Forelimb muscle (tissue), 1 donor: ENCODE results near the gene SULT1A3. TPM values are rescaled to one million over a fixed set of nuclear protein-coding genes. Genes with fewer than 3 reads are reported as not detected.

Source experiments
- polyA plus RNA-seq: library from polyadenylated mRNA; unstranded; fragments of 120-200 nt; gene quantifications from one replicate; pipeline ENCODE4 v1.2.1, GENCODE V29; 2013; ENCODE audit not compliant: insufficient read length

SULT1A3 gene
- polyA plus RNA-seq, 1 donor, result 1.8 TPM

Other genes with a start within 250 kb of the SULT1A3 start
- 62.2 TPM for gene TMEM219, start 237.2 kb upstream of the SULT1A3 start, polyA plus RNA-seq
- 33.1 TPM for gene TAOK2, start 225.4 kb upstream of the SULT1A3 start, polyA plus RNA-seq
- 13.3 TPM for gene HIRIP3, start 203.6 kb upstream of the SULT1A3 start, polyA plus RNA-seq
- 33.9 TPM for gene INO80E, start 203.0 kb upstream of the SULT1A3 start, polyA plus RNA-seq
- 0.61 TPM for gene DOC2A, start 188.2 kb upstream of the SULT1A3 start, polyA plus RNA-seq
- gene C16orf92, start 176.1 kb upstream of the SULT1A3 start, polyA plus RNA-seq, result not detected
- gene TLCD3B, start 168.0 kb upstream of the SULT1A3 start, polyA plus RNA-seq, result 1.3 TPM
- gene ALDOA, start 133.5 kb upstream of the SULT1A3 start, polyA plus RNA-seq, result 2,367 TPM
- gene PPP4C, start 123.3 kb upstream of the SULT1A3 start, polyA plus RNA-seq, result 61.8 TPM
- gene TBX6, start 107.3 kb upstream of the SULT1A3 start, polyA plus RNA-seq, result 0.77 TPM
- gene YPEL3, start 103.0 kb upstream of the SULT1A3 start, polyA plus RNA-seq, result 29.3 TPM
- gene GDPD3, start 85.7 kb upstream of the SULT1A3 start, polyA plus RNA-seq, result 5.4 TPM
- 39.6 TPM for gene MAPK3, start 76.0 kb upstream of the SULT1A3 start, polyA plus RNA-seq
- 13.1 TPM for gene CORO1A, start 15.7 kb upstream of the SULT1A3 start, polyA plus RNA-seq
- 23.9 TPM for gene BOLA2B, start 5.6 kb upstream of the SULT1A3 start, polyA plus RNA-seq
- 19.1 TPM for gene SLX1A, start 5.4 kb upstream of the SULT1A3 start, polyA plus RNA-seq
- 6.9 TPM for gene NPIPB13, start 49.2 kb downstream of the SULT1A3 start, polyA plus RNA-seq
- 33.0 TPM for gene CD2BP2, start 156.1 kb downstream of the SULT1A3 start, polyA plus RNA-seq
- gene TBC1D10B, start 171.2 kb downstream of the SULT1A3 start, polyA plus RNA-seq, result 32.3 TPM
- gene MYL11, start 175.5 kb downstream of the SULT1A3 start, polyA plus RNA-seq, result 9,236 TPM
- gene SEPTIN1, start 183.3 kb downstream of the SULT1A3 start, polyA plus RNA-seq, result 3.3 TPM
- 5.3 TPM for gene ZNF48, start 196.2 kb downstream of the SULT1A3 start, polyA plus RNA-seq
- gene ZNF771, start 208.4 kb downstream of the SULT1A3 start, polyA plus RNA-seq, result 6.1 TPM
- 23.6 TPM for gene DCTPP1, start 230.8 kb downstream of the SULT1A3 start, polyA plus RNA-seq
- 13.8 TPM for gene SEPHS2, start 246.6 kb downstream of the SULT1A3 start, polyA plus RNA-seq